Measurements from ENCODE around the gene GYG1.
"Not testable (repeated sequence)": the region's sequence is repeated elsewhere in the genome, so short reads cannot be mapped to it uniquely, and the experiment has no call there.

The GYG1 gene

DNA sequence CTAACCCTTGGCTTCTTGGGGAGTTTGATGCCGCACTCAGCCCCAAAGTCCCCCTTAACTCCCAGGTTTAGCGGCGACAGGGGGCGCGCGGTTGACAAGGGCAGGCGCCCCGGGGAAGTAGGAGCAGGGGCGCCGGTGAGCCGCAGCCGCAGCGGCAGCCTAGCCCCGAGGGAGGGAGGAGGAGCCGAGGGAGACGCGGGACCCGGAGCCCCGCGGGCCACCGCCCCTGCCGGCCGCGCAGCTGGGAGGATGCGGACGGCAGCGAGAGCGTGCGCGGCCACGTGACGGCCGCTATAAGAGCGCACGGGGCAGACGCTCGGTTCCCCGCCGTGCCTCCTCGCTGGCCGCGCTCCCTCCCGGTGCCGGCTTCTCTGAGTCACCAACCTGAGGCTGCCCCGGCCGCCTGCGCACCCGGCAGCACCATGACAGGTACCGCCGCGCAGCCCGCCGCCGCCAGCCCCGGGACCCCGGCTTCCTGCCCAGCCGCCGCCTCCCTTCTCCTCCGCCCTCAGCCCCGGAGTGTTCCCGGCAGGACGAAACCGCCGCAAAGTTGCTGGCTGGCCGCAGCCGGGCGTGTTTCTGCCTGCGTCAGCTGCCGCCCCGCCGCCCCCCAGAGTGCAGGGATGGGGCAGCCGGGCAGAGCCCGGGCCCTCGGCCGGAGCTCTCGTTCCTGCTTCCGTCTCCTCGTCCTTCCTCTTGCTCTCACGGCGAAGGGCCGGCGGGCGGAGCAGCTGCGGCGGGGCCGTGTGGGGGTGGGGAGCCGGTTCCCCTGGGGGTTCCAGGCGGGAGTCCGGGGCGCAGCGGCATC, at the start of gene GYG1:
Gene GYG1, plus strand, starts transcription at position 322 of the 808 bp plus-strand sequence. Its CDS starts 101 bp downstream, at position 423.
- DNase-seq, result peak; percentile 92

- no peak for DNase-seq
These were observed 47.7 kb upstream of the GYG1 start for GRCh38 chr3:148943506-148944205.

DNA sequence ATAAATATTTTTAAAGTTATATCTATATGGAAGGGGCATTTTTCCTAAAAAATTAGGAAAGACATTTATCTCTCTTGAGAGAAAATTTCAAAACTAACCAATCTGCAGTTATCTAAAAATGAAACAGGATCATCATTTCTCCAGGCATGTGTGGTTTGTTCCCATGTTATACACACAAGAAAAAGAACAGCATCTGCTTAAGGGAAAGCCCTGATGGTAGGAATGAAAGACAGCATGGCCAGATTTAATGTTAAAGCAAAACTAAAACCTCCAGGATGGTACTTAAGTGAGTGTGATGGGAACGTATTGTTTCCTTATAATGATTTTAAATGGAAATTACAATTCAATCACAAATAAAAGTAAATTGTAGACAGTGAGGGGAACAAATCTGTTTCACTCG, 46.2 kb upstream of the GYG1 start:
- no peak for DNase-seq

DNA sequence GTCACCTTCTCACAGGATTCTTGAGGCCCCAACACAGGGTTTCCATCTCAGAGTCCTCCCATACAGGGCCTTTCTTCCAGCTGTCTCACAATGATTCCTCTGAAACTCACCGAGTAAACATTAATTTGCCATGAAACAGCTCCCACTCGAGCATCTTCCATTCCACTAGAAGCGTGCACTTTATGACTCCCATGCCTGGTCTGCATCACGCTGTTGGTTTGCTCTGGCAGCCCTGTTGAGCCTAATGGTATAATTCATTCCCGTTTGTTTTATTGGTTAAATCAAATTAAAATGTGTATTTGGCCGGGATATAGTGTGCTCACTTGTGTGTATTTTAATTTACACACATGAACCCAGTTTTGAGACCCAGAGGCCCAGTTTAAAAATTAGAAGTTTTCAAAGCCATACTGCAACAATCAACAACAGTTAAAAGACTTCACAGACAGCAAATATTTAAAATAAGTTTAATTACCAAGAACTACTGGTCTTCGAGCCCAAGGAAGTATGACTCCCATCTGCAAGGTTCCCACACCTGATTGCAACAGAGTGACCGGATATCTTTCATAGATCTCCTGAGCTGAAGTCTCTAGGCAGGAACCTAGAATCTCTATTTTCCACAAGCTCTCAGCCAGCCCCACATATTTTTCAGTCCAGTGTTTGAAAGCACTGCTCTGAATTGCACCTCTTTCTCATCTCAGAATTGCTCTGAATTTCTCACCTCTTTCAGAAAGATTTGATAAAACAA, 42.3 kb upstream of the GYG1 start:
- DNase-seq, result no peak

DNA sequence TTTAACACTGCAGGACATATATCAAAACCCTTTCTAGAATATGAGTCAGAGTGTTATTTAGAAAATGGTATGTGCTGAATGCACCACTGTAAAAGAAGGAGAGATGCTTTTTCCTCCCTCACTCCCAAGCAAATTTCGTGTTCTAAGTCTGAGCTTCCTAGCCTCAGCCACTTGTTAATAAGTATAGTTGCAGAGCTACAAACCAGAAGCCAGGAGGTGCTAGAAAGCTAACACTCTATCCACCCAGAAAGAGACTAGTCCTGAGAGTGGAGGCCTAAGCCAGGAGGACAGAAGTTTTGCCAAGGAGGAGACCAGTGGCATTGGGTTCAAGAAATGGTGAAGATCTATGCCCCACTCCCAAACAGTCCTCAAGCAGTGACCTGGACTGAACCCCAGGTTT, 40.5 kb upstream of the GYG1 start:
- DNase-seq, result no peak

GRCh38 chr3:148951599-148952361, 39.6 kb upstream of the GYG1 start:
- no peak for DNase-seq

- DNase-seq, result no peak
These were observed 38.2 kb upstream of the GYG1 start for GRCh38 chr3:148953094-148953493.

DNA sequence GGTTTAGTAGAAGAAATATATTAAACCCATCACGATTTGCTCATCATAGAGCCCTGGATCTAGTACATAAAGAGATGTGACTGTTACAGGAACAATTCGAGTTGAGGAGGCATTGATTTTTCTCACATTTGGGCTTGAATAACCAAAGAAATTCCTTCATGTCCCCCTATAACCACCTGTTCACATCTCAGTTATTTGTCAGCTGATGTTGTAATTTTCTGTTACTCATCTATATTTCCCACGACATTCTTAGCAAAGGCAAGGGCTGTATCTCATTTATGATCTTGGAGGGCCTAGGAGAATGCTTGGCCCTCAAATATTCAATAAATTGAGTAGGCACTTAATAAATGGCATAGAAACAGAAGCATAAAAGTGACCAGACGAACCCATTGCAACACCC, 36.4 kb upstream of the GYG1 start:
- no peak for DNase-seq

DNA sequence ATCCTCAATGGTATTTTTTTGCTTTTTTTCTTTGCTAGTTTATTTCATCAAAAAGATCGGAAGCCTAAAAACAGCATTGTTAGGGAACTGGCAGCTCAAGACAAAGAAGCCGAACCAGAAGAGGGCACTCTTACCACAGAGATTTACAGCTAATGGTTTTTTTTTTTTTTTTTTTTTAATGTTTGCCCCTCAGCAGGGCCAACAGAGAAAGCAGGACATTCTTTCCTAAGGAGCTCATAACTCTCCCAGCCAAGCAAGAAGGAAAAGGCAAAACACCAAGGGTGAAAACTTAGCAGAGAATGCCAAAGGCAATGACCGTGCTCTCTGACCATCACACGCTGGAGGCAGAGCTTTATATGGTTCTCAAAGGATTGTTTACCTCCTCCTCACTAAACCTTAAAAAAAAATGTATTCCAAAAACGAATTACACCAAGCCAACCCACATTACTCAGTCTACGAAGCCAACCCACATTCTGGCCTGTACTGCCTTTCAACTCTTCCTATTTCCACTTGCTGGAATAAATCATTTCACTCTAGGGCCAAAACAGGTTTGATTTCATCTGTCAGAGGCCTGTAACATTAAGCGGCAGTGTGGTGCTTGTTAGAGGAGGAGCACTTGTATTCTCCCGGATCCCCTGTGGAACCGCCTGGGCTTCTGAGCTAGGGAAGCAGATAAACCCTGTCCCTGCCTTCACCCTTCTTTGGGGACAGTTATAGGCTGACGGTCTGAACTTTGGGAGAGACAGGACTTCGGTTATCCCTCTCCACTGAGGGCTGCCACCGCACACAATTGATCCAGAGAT, 35.6 kb upstream of the GYG1 start:
- no peak for DNase-seq

GRCh38 chr3:148957586-148957985, 33.8 kb upstream of the GYG1 start:
- DNase-seq, result no peak

DNA sequence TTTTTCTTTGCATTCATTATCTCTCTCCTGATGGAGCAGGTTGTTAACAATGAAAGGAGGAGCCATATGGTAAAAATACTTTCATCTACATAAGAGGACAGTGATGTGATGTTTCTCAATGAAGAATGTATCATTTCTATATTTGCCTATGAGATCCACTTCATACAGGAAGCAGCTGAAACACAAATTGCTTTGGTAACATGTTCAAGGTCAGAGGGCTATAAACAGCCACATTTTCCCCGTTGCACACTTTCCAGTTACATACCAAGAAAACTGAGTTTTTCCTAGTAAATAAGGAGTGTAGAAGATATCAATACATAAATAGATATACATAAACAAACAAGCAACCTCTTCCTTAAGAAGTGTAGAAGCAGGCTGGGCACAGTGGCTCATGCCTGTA, 32.6 kb upstream of the GYG1 start:
- no peak for DNase-seq

- no peak for DNase-seq
These were observed 28.8 kb upstream of the GYG1 start for GRCh38 chr3:148962513-148962912.

DNA sequence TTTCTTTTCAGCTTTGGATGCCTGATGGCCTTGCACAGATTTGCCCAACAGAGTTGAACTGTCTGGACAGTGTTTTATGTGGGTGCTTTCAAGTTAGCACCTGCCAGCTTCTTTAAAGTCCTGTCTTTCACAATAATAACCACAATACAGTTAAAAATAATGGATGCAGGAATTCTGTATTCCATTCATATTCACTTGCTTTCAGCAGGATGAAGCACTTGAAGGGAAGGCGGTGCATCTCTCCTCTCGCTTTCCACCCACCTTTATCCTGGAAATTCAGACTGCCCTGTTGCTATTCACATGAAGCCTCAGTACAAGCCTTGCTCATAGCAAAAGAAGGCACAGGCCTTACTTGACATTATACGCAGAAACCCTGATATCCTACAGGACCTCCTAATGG, 26.5 kb upstream of the GYG1 start:
- DNase-seq, result no peak

DNA sequence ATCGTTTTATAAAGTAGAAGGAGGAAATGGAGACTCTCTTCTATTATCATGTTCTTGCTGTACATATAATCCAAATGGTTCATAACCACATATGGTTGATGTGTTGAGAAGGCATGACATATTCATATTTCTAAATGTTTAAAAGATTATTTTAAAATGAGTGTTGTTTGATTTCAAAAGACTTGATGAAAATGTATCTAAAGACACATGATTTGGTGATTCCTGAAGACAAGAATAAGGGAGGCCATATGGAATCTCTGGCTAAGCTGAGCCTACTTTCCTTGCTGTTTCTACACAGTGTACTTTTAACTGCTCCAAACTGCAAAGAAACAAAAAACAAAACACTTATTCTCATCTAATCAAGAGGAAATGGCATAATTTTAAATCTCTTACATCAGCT, 23.0 kb upstream of the GYG1 start:
- no peak for DNase-seq

- no peak for DNase-seq
These were observed 21.1 kb upstream of the GYG1 start for GRCh38 chr3:148970271-148970670.

- no peak for DNase-seq
These were observed 19.8 kb upstream of the GYG1 start for GRCh38 chr3:148971401-148972163.

- no peak for DNase-seq
These were observed 16.6 kb upstream of the GYG1 start for GRCh38 chr3:148974726-148975125.

- no peak for DNase-seq
These were observed 16.1 kb upstream of the GYG1 start for GRCh38 chr3:148975248-148975647.

- no peak for DNase-seq
These were observed 15.6 kb upstream of the GYG1 start for GRCh38 chr3:148975696-148976095.

DNA sequence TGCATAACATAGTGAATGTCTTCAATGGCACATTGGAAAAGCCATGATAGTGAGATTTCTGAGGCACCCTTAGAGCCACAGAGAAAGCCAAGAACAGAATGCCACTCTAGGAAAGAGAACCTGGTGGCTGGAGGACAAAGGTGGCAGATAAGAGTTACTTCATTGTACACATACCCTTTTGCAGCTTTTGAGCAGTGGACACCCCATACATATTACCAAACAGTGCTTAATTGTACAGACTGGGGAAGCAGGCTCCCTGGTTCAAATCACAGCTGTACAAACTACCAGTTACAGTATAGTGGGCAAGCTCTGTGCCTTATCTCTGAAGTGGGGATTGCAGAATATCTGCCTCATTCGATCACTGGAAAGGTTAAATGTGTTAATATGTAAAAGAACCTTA, 10.1 kb upstream of the GYG1 start:
- DNase-seq, result no peak

DNA sequence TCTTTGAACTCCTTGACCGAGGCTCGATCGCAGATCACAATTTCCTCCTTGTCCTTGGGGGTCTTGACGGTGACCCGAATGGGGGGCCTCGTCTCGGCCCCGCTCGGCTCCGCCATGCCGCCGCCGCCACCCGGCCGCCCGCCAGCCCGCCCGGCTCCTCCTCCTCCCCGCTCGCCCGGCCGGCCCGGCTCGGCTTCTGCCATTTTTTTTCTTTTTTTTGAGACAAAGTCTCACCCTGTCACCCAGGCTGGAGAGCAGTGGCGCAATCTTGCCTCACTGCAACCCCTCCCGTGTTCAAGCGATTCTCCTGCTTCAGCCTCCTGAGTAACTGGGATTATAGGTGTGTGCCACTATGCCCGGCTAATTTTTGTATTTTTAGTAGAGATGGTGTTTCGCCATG, 3.8 kb upstream of the GYG1 start:
- not testable (repeated sequence) for DNase-seq

Measured in activated effector memory CD4-positive, alpha-beta T cell treated with anti-CD3 and anti-CD28 coated beads, Interleukin-2, amount 50 U/mL, for 16 hours (primary cell).